Measurements from ENCODE around the gene RANBP9. TPM values are rescaled to one million over a fixed set of nuclear protein-coding genes. Genes with fewer than 3 reads are reported as not detected.
A peak's percentile ranks its signal among the peaks of the same experiment; 100 is the strongest.

RANBP9 gene
- total and polyA plus RNA-seq, 2 of the 13 experiments (the other 11 are each of a cell fraction or from before 2014, with no cell fraction given) = 26.6 to 30.6 TPM

- no peak for TF ChIP-seq ZNF512 (CRISPR knock-in tag; IDR thresholded peaks at IDR 0.05)
- TF ChIP-seq E2F5 (CRISPR knock-in tag; conservative IDR thresholded peaks at IDR 0.05) = no peak
- no peak for TF ChIP-seq ATRX (CRISPR knock-in tag; IDR thresholded peaks at IDR 0.05; ENCODE audit: borderline replicate concordance)
- no peak; the same call in 1 of the 2 replicates for TF ChIP-seq ZNF629 (CRISPR knock-in tag; conservative IDR thresholded peaks at IDR 0.05)
- no peak for TF ChIP-seq PAX8 (CRISPR knock-in tag; IDR thresholded peaks at IDR 0.05; ENCODE audit: borderline replicate concordance)
- TF ChIP-seq ESRRA (CRISPR knock-in tag; IDR thresholded peaks at IDR 0.05; ENCODE audit: low read depth) = no peak
- no peak for TF ChIP-seq DR1 (CRISPR knock-in tag; IDR thresholded peaks at IDR 0.05)
- TF ChIP-seq THAP8 (CRISPR knock-in tag; IDR thresholded peaks at IDR 0.05; ENCODE audit: borderline replicate concordance) = no peak
- TF ChIP-seq SMARCE1 (IDR thresholded peaks at IDR 0.05; ENCODE audit: borderline replicate concordance) = no peak
- TF ChIP-seq BORCS8-MEF2B (CRISPR knock-in tag; IDR thresholded peaks at IDR 0.05) = no peak
- TF ChIP-seq ZNF446 (CRISPR knock-in tag; IDR thresholded peaks at IDR 0.05) = peak; percentile 79; the same call in 1 of the 2 replicates
- no peak for TF ChIP-seq KDM5A (IDR thresholded peaks at IDR 0.05; ENCODE audit: borderline replicate concordance, low read length)
- TF ChIP-seq ZNF138 (CRISPR knock-in tag; IDR thresholded peaks at IDR 0.05; ENCODE audit: low read depth) = 0 out of 2 replicates have a peak, but pooled peaks have one; percentile 90
- no peak; the same call in 1 of the 2 replicates for TF ChIP-seq ZNF160 (CRISPR knock-in tag; IDR thresholded peaks at IDR 0.05)
- peak; percentile 87; the same call in 1 of the 2 replicates for TF ChIP-seq ZC3H4 (CRISPR knock-in tag; IDR thresholded peaks at IDR 0.05; ENCODE audit: borderline replicate concordance)
- TF ChIP-seq ZNF792 (CRISPR knock-in tag; IDR thresholded peaks at IDR 0.05) = no peak
- no peak; the same call in 1 of the 2 replicates for TF ChIP-seq CERS6 (CRISPR knock-in tag; IDR thresholded peaks at IDR 0.05)
- TF ChIP-seq PRDM10 (CRISPR knock-in tag; IDR thresholded peaks at IDR 0.05; ENCODE audit: low read depth) = no peak
- 0 out of 2 replicates have a peak, but pooled peaks have one; percentile 25 for TF ChIP-seq ATAD3A (CRISPR knock-in tag; IDR thresholded peaks at IDR 0.05)
- TF ChIP-seq HIVEP1 (CRISPR knock-in tag; IDR thresholded peaks at IDR 0.05) = no peak
- TF ChIP-seq PAWR (CRISPR knock-in tag; IDR thresholded peaks at IDR 0.05; ENCODE audit: borderline replicate concordance) = no peak
These were observed 97.3 kb downstream of the RANBP9 start (continued) for GRCh38 chr6:13614126-13614925.
